DND-41 (cell line): ENCODE data around the gene DHDDS.

Source experiments
- ATAC-seq: fragments of 200-7000 bp; cut with Tn5 transposase; 3 replicates; pipeline ENCODE4 v1.9.1; 2021; ENCODE audit warnings: low read depth; ENCODE audit not compliant: insufficient read depth
- DNase-seq: peaks from one replicate; pipeline ENCODE4 v3.0.0-alpha.2; 2020
- H2AFZ ChIP-seq: 2 replicates; pipeline ENCODE4 v1.6.0; 2012; ENCODE audit warnings: low read depth, low read length
- H3K27ac ChIP-seq: 2 replicates; pipeline ENCODE4 v1.5.1; 2012; ENCODE audit warnings: low read length, inconsistent platforms
- H3K27me3 ChIP-seq: fragments of 200-600 bp; sonication (generic); 2 replicates; pipeline ENCODE4 v1.6.0; 2012; ENCODE audit warnings: low read length, mild to moderate bottlenecking, inconsistent platforms; ENCODE audit not compliant: insufficient read depth, poor library complexity
- H3K36me3 ChIP-seq: 2 replicates; pipeline ENCODE4 v1.5.1; 2012; ENCODE audit warnings: low read length, inconsistent platforms; ENCODE audit not compliant: insufficient read depth
- H3K4me1 ChIP-seq: 2 replicates; pipeline ENCODE4 v1.5.1; 2012; ENCODE audit warnings: mild to moderate bottlenecking, low read length; ENCODE audit not compliant: insufficient read depth
- H3K4me2 ChIP-seq: 2 replicates; pipeline ENCODE4 v1.6.0; 2012; ENCODE audit warnings: mild to moderate bottlenecking, moderate library complexity, low read length, inconsistent platforms; ENCODE audit not compliant: insufficient read depth
- H3K4me3 ChIP-seq, 2 experiments: fragments of 200-600 bp in 1 of 2; shearing (Covaris generic) in 1 of 2; 2 replicates each; pipeline ENCODE4 v1.5.1; 2012 to 2016; ENCODE audit warnings: inconsistent platforms in 2 of 2, low read length in 2 of 2, mild to moderate bottlenecking in 2 of 2, low read depth in 1 of 2, moderate library complexity in 1 of 2
- H3K79me2 ChIP-seq: 2 replicates; pipeline ENCODE4 v1.6.0; 2012; ENCODE audit warnings: low read length, inconsistent platforms; ENCODE audit not compliant: insufficient read depth
- H3K9ac ChIP-seq: 2 replicates; pipeline ENCODE4 v1.6.0; 2012; ENCODE audit warnings: low read depth, mild to moderate bottlenecking, inconsistent platforms, low read length, moderate library complexity
- H3K9me3 ChIP-seq: 2 replicates; pipeline ENCODE4 v1.5.1; 2012; ENCODE audit warnings: low read length, moderate library complexity, mild to moderate bottlenecking, inconsistent platforms; ENCODE audit not compliant: insufficient read depth, severe bottlenecking
- H4K20me1 ChIP-seq: 2 replicates; pipeline ENCODE4 v1.6.0; 2012; ENCODE audit warnings: low read length; ENCODE audit not compliant: insufficient read depth
- EZH2 ChIP-seq: IDR thresholded peaks from 3 replicates; pipeline ENCODE4 v1.6.1; 2012; ENCODE audit warnings: borderline replicate concordance, low read depth, mild to moderate bottlenecking, moderate library complexity, low read length, inconsistent platforms; ENCODE audit not compliant: severe bottlenecking
- TF ChIP-seq, protein P1 (sequence below): IDR thresholded peaks from 2 replicates; pipeline ENCODE4 v1.5.1; 2012; ENCODE audit warnings: borderline replicate concordance, low read length, moderate library complexity, mild to moderate bottlenecking; ENCODE audit not compliant: poor library complexity, severe bottlenecking; ENCODE audit errors: extremely low read depth

The DHDDS gene

DNA sequence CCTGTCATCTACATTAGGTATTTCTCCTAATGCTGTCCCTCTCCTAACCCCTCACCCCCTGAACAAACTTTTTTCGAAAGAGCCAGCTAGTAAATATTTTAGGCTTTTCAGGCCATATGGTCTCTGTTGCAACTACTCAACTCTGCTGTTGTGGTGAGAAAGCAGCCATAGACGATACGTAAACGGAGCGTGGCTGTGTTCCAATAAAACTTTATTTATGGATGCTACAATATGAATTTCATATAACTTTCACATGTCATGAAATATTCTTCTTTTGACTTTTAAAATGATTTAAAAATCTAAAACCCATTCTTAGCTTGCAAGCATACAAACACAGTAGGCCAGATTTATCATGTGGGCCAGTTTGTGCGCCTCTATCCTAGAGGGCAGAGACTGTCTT is 86.2 kb downstream of the DHDDS start:
- H4K20me1 ChIP-seq: no peaks in the 10 kb centered on the region
- no peaks in the 10 kb centered on the region for H3K4me1 ChIP-seq
- no peaks in the 10 kb centered on the region for H3K79me2 ChIP-seq
- H3K27me3 ChIP-seq: no peaks in the 10 kb centered on the region
- H3K4me3 ChIP-seq: no peak overlapping the region
- H3K9ac ChIP-seq: no peak overlapping the region
- no peak overlapping the region for H3K27ac ChIP-seq
- no peak for TF ChIP-seq EZH2
- TF ChIP-seq, protein P1, sequence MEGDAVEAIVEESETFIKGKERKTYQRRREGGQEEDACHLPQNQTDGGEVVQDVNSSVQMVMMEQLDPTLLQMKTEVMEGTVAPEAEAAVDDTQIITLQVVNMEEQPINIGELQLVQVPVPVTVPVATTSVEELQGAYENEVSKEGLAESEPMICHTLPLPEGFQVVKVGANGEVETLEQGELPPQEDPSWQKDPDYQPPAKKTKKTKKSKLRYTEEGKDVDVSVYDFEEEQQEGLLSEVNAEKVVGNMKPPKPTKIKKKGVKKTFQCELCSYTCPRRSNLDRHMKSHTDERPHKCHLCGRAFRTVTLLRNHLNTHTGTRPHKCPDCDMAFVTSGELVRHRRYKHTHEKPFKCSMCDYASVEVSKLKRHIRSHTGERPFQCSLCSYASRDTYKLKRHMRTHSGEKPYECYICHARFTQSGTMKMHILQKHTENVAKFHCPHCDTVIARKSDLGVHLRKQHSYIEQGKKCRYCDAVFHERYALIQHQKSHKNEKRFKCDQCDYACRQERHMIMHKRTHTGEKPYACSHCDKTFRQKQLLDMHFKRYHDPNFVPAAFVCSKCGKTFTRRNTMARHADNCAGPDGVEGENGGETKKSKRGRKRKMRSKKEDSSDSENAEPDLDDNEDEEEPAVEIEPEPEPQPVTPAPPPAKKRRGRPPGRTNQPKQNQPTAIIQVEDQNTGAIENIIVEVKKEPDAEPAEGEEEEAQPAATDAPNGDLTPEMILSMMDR: no peak
- H3K9me3 ChIP-seq: no peaks in the 10 kb centered on the region
- H3K36me3 ChIP-seq: no peaks in the 10 kb centered on the region
- ATAC-seq (no peak), DNase-seq (no peak)
- H3K4me2 ChIP-seq: no peak overlapping the region
- H2AFZ ChIP-seq: no peak overlapping the region

DNA sequence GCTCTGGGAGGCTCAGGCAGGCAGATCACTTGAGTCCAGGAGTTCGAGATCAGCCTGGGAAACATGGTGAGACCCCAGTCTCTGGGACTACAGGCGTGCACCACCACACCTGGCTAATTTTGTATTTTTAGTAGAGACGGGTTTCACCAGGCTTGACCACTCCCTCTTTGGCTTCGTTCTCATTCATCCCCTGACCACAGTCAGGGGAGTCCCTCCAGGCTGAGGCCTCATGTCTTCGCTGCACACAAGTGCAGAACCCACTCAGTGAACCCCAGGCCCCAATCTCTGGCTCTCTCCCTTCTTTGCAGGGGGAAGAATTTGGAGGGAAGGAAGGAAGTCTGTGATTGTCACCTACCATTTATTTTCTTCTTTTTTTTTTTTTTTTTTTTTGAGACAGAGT is 88.2 kb downstream of the DHDDS start:
- H3K4me2 ChIP-seq: no peak overlapping the region
- H3K79me2 ChIP-seq: no peaks in the 10 kb centered on the region
- H4K20me1 ChIP-seq: no peaks in the 10 kb centered on the region
- H3K9me3 ChIP-seq: no peaks in the 10 kb centered on the region
- H3K9ac ChIP-seq: no peak overlapping the region
- H3K4me1 ChIP-seq: no peaks in the 10 kb centered on the region
- DNase-seq (no peak), ATAC-seq (no peak)
- no peak for TF ChIP-seq EZH2
- TF ChIP-seq, protein P1: no peak
- peaks cover 3% of the 10 kb centered on the region for H3K27me3 ChIP-seq
- H3K27ac ChIP-seq: no peak overlapping the region
- no peaks in the 10 kb centered on the region for H3K36me3 ChIP-seq
- no peak overlapping the region for H3K4me3 ChIP-seq
- H2AFZ ChIP-seq: no peak overlapping the region
